Suprapubic skin (tissue), 4 donors: ENCODE measurements around the gene SCUBE3.

ENCODE experiments used
- EP300 ChIP-seq: sonication (generic); formaldehyde crosslinking; IDR thresholded peaks from one replicate; pipeline ENCODE4 v1.6.1; 2017; ENCODE audit warnings: antibody characterized with exemption
- POLR2A ChIP-seq, 2 donors: fragments of 450-650 bp; IDR thresholded peaks; one replicate each; pipeline ENCODE4 v1.6.1; 2017; ENCODE audit warnings: antibody characterized with exemption in 2 of 2, mild to moderate bottlenecking in 2 of 2, moderate library complexity in 2 of 2
- POLR2AphosphoS5 ChIP-seq, 3 donors: sonication (generic); formaldehyde crosslinking; IDR thresholded peaks; one replicate each; pipeline ENCODE4 v1.6.1; 2017; ENCODE audit warnings: antibody characterized with exemption in 3 of 3
- TF ChIP-seq, protein P1 (sequence below), 2 donors: fragments of 200-600 bp in 1 of 2; fragments of 450-650 bp in 1 of 2; sonication (generic) in 1 of 2; IDR thresholded peaks; one replicate each; pipeline ENCODE4 v1.5.1; 2016 to 2019; ENCODE audit warnings: antibody characterized with exemption in 2 of 2, mild to moderate bottlenecking in 1 of 2, moderate library complexity in 1 of 2

DNA sequence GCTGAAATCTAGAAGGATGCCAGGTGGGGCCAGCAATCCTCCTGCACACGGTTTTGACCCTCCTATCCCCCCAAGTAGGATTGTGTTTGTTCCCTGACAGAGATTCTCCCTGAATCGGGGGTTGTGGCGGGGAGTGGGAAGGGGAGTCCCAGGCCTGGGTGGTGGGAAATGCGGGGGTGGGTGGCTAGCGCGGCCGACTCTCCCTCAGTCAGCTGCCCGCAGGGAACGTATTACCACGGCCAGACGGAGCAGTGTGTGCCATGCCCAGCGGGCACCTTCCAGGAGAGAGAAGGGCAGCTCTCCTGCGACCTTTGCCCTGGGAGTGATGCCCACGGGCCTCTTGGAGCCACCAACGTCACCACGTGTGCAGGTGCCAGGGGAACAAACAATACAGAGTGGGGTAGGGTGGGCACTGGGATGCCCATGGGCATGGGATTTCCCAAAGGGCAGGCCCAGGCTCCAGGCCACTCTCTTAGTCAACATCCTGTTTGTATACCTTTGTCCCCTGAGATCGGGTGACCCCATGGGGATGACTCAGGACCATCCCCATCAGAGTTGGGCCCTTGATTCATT, 29.7 kb downstream of the SCUBE3 start:
- TF ChIP-seq POLR2A (IDR thresholded peaks at IDR 0.05) = no peak
- TF ChIP-seq POLR2AphosphoS5 (IDR thresholded peaks at IDR 0.05) = no peak
- TF ChIP-seq, protein P1, sequence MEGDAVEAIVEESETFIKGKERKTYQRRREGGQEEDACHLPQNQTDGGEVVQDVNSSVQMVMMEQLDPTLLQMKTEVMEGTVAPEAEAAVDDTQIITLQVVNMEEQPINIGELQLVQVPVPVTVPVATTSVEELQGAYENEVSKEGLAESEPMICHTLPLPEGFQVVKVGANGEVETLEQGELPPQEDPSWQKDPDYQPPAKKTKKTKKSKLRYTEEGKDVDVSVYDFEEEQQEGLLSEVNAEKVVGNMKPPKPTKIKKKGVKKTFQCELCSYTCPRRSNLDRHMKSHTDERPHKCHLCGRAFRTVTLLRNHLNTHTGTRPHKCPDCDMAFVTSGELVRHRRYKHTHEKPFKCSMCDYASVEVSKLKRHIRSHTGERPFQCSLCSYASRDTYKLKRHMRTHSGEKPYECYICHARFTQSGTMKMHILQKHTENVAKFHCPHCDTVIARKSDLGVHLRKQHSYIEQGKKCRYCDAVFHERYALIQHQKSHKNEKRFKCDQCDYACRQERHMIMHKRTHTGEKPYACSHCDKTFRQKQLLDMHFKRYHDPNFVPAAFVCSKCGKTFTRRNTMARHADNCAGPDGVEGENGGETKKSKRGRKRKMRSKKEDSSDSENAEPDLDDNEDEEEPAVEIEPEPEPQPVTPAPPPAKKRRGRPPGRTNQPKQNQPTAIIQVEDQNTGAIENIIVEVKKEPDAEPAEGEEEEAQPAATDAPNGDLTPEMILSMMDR (IDR thresholded peaks at IDR 0.05) = no peak
- TF ChIP-seq EP300 = no peak
